ENCODE measurements around the gene LMF1.
"Not testable (repeated sequence)": the region's sequence is repeated elsewhere in the genome, so short reads cannot be mapped to it uniquely, and the experiment has no call there.

LMF1 gene

GRCh38 chr16:831571-832413 lies 139.0 kb downstream of the LMF1 start:
- DNase-seq (ENCODE audit: low read depth in 2 of 2): no peak

DNA sequence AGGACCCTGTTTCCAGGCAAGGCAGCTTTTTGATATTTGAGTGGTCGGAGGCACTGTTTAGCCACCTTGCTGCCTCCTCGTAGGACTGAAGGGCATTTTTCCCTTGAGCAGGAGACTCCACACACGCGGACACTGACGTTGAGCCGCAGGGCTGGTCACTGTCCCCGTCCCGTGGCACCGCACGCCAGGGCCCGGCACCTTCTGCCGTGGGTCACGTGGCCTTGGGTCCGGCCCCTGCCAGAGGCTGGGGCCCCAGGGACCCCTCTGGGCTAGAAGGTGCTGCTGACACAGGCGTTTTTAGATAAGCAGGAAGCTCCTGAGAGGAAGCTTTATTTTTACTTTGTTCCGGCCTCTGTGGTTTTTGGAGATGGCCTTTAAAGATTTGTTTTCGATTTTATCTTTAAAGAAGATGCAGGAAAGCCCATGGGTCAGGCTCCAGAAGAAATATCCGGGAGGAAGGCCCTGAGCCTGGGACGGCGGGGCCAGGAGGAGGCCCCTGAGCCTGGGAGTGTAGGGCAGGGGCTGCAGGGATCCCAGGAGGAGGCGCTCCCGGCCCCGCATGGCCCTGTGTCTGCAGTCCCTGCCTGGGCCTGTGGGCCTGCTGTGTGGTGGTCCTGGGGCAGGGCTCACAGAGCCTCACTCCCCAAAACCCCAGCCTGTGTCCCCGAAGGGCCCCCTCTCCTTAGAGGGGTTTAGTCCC lies 139.8 kb downstream of the LMF1 start:
- no peak for DNase-seq (ENCODE audit: low read depth in 2 of 2)

DNA sequence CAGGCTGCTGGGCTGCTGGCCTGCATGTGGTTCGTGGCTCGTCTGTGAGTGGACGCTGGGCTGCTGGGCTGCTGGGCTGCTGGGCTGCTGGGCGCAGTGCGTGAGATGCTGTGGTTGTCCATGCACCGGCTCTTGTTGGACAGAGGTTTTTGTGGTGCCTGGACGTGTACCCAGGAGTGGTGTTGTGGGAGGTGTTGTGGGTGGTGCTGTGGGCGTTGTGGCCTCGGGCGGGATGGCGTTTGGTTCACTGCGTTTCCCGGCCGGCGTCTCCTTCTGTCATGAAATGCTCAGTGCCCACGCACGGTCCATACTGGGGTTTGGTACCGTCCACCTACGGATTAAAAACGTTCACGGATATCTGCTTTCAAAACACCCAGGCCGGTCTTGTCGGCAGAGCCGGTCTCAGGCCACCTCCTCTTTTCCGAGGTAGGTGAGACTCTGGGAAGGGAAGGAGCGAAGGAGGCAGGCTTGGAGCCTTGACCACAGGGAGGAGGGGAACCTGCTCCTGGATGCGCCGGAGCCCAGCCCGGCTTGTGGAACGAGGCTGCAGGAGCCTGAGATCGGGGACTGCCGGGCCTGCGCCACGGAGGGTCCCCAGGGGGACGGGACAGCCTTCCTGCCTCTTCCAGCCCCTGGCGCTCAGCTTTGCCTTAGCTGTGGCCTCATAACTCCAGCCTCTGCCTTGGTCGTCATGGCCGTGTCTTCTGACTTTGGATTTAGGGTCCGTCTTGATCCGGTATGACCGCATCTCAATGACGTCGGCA lies 140.5 kb downstream of the LMF1 start:
- DNase-seq (ENCODE audit: low read depth in 2 of 2): no peak

DNA sequence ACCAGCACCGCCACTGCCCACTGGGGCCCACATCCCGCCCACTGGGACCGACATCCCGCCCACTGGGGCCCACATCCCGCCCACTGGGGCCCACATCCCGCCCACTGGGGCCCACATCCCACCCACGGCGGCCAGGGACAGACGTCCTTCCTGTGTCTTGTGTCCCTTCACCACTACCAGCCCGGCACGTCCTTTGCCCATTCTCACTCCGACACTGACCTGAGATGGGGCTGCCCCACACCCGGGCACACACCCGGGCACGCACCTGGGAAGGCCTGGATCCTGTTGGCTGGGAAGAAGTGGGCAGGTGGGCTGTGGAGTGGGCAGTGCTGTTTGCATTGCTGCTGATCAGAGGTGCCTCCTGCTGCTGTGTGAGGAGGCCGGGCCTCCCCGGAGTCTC lies 141.9 kb downstream of the LMF1 start:
- DNase-seq (ENCODE audit: low read depth in 2 of 2): no peak

- DNase-seq (ENCODE audit: low read depth in 2 of 2): no peak
Measured at GRCh38 chr16:827513-827912, 143.3 kb downstream of the LMF1 start.

GRCh38 chr16:825341-826061 lies 145.3 kb downstream of the LMF1 start:
- no peak for DNase-seq (ENCODE audit: low read depth in 2 of 2)

DNA sequence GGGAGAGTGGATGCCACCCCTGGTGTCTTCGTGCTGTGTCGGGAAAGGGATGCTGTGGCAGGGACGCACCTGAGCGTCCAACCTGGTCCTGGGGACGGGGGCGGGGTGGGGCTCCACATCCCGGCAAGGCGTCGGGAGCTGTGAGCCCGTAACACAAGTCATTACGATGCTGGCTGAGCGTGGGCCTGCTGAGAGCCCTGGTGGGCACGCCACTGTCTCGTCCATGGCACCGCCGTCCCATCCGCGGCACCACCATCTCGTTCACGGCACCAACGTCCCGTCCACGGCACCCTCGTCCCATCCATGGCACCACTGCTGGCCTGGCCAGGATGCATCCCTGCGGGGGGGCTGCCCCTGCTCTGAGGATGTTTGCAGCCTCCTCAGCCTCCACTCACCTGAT lies 146.2 kb downstream of the LMF1 start:
- no peak for DNase-seq (ENCODE audit: low read depth in 2 of 2)

DNA sequence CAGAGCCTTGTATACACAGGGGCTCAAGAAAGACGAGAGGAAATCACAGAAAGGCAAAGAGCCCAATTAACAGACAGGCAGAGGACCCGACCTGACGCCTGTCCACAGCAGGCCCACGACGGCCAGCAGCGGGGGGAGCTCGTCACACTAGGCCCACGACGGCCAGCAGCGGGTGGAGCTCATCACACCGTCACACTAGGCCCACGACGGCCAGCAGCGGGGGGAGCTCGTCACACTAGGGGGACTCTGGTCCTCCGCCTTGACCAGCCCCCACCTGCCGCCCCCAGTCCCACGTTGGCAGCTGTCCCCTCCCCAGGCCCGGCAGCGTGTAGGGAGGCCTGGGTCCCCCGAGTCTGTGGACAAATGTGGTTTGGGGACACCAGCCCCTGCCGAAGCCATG lies 146.6 kb downstream of the LMF1 start:
- no peak for DNase-seq (ENCODE audit: low read depth in 2 of 2)

DNA sequence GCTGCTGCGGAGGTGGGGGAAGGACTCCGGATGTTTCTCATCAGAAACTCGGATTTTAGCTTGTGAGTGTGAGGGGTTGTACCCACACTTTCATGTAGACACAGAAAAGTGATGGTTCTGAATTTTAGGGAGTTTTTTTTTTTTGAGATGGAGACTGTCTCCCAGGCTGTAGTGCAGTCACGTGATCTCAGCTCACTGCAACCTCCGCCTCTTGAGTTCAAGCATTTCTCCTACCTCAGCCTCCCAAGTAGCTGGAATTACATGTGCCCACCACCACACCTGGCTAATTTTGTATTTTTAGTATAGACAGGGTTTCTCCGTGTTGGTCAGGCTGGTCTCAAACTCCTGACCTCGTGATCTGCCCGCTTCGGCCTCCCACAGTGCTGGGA lies 147.9 kb downstream of the LMF1 start:
- DNase-seq (ENCODE audit: low read depth in 2 of 2): no peak

GRCh38 chr16:822174-822908 lies 148.4 kb downstream of the LMF1 start:
- no peak for DNase-seq (ENCODE audit: low read depth in 2 of 2)

DNA sequence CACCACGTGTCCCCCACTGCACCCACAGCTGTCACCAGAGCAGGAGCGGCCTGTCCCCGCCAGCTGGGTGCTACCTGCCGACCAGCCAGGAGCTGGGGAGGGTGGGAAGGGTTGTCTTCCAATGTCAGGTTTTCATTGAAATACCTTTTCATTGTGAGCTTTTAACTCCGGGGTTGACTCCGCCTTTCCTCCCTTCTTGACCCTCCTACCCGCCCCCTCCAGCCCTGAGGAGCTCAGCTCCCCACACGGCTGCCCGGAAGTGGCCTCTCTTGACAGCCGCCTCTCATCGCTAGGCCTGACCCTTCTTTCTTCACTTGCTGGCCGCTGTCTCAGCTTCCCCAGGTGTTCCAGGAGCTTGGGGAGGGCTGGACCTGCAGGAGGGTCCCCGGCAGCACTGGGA lies 149.0 kb downstream of the LMF1 start:
- DNase-seq (ENCODE audit: low read depth in 2 of 2): no peak

- no peak for DNase-seq (ENCODE audit: low read depth in 2 of 2)
Measured at GRCh38 chr16:820748-821147, 150.0 kb downstream of the LMF1 start.

DNA sequence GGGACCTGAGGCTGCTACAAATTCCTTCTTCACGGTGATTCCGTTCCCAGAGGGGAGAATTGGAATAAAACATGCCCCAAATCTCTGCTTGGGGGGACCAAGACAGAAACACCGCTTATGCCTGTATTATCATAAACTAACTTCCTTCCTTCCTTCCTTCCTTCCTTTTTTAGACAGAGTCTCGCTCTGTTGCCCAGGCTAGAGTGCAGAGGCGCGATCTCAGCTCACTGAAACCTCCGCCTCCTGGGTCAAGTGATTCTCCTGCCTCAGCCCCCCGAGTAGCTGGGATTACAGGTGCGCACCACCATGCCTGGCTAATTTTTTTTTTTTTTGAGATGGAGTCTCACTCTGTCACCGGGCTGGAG lies 150.8 kb downstream of the LMF1 start:
- not testable (repeated sequence) for DNase-seq (ENCODE audit: low read depth in 2 of 2)

- DNase-seq (ENCODE audit: low read depth in 2 of 2): no peak
Measured at GRCh38 chr16:819336-820043, 151.3 kb downstream of the LMF1 start.

GRCh38 chr16:818592-818991 lies 152.2 kb downstream of the LMF1 start:
- no peak for DNase-seq (ENCODE audit: low read depth in 2 of 2)

- DNase-seq (ENCODE audit: low read depth in 2 of 2): no peak
Measured at GRCh38 chr16:818132-818531, 152.7 kb downstream of the LMF1 start.

- no peak for DNase-seq (ENCODE audit: low read depth in 2 of 2)
Measured at GRCh38 chr16:817001-817906, 153.5 kb downstream of the LMF1 start.

DNA sequence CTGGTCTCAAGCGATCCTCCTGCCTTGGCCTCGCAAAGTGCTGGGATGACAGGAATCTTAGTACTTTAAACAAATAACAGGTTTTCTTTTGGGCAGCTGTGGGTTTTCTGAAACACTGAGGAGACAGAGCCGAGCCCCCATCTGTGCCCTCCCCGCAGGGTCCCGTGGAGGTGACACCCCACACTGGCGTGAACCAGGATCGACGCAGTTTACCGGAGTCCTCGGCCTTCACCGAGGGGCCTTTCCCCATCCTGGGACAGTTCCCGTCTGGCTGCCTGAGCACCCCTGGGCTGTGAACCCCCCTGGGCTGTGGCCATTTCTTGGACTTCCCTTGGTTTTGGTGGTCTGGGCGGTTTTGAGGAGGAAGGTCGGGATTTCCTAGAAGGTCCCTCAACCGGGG lies 154.9 kb downstream of the LMF1 start:
- no peak for DNase-seq (ENCODE audit: low read depth in 2 of 2)

DNA sequence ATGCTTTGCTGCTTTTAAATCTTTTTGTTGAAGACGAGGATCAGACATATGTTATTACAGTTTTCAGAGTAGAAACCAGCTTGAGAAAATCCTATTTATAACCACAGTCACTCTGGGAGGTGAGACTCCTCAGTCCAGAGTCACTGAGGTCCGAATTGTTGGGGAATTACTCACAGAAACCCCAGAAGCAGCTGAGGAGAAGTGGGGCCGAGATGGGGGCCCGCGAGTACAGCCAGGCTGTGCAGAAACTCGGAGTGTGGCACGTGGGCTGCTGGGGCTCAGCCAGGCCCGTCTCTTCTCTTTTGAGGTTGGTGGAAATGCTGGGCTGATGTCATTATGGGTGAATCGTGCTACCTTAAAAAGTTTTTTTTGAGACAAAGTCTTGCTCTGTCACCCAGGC lies 155.8 kb downstream of the LMF1 start:
- DNase-seq (ENCODE audit: low read depth in 2 of 2): no peak
